C4-2B (cell line): ENCODE measurements around the gene SETBP1.

Source experiments
- H3K27ac ChIP-seq: fragments of 450-650 bp; 2 replicates; pipeline ENCODE4 v1.5.1; 2017
- ZFX ChIP-seq: fragments of 450-650 bp; IDR thresholded peaks from 2 replicates; pipeline ENCODE4 v1.6.1; 2017
- TF ChIP-seq, protein P1 (sequence below): fragments of 450-650 bp; conservative IDR thresholded peaks from 2 replicates; pipeline ENCODE4 v1.5.1; 2017; ENCODE audit warnings: mild to moderate bottlenecking

Gene SETBP1

DNA sequence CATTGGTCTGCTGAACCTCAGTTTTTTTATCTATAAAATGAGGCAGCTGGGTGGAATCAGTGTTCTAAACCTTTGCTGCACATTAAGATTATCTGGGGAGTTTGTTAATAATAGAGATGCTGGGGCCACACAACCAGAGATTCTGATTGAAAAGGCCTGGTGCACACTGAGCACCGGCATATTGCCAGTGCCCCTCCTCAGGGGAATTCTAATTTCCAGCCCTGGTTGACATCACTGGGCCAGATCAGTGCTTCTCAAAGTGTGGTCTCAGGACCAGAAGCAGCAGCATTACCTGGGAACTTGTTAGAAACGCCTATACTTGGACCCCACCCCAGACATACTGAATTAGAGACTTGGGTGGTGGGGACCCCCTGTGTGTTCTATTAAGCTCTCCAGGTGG lies 112.5 kb downstream of the SETBP1 start:
- TF ChIP-seq, protein P1, sequence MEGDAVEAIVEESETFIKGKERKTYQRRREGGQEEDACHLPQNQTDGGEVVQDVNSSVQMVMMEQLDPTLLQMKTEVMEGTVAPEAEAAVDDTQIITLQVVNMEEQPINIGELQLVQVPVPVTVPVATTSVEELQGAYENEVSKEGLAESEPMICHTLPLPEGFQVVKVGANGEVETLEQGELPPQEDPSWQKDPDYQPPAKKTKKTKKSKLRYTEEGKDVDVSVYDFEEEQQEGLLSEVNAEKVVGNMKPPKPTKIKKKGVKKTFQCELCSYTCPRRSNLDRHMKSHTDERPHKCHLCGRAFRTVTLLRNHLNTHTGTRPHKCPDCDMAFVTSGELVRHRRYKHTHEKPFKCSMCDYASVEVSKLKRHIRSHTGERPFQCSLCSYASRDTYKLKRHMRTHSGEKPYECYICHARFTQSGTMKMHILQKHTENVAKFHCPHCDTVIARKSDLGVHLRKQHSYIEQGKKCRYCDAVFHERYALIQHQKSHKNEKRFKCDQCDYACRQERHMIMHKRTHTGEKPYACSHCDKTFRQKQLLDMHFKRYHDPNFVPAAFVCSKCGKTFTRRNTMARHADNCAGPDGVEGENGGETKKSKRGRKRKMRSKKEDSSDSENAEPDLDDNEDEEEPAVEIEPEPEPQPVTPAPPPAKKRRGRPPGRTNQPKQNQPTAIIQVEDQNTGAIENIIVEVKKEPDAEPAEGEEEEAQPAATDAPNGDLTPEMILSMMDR: no peak
- no peak for TF ChIP-seq ZFX
- no peak overlapping the region for H3K27ac ChIP-seq

DNA sequence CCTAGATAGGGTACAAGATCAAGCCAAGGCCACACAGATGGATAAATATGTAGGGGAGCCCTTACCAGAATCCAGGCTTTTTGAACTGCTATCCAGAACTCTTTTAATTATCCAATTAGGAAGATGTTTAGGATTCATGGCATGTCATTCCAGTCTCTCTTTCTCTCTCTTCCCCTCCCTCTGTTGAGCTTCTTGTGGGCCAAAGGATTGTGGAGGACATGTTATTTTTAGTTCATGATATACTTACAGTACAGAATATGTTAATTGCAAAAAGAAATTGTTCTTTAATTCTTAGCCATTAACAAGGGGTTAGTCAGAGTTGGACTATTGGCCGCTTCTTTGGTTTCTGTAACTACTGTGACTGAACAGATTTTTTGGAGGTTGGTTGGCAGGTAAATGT lies 113.0 kb downstream of the SETBP1 start:
- H3K27ac ChIP-seq: no peak overlapping the region
- no peak for TF ChIP-seq ZFX
- TF ChIP-seq, protein P1: no peak

- no peak overlapping the region for H3K27ac ChIP-seq
- no peak for TF ChIP-seq ZFX
- TF ChIP-seq, protein P1: no peak
These were observed 114.6 kb downstream of the SETBP1 start for GRCh38 chr18:44795241-44795640.

- H3K27ac ChIP-seq: no peak overlapping the region
- TF ChIP-seq, protein P1: no peak
- no peak for TF ChIP-seq ZFX
These were observed 116.0 kb downstream of the SETBP1 start for GRCh38 chr18:44796429-44797428.

- H3K27ac ChIP-seq: no peak overlapping the region
- no peak for TF ChIP-seq ZFX
- TF ChIP-seq, protein P1: no peak
These were observed 117.9 kb downstream of the SETBP1 start for GRCh38 chr18:44798433-44799048.

DNA sequence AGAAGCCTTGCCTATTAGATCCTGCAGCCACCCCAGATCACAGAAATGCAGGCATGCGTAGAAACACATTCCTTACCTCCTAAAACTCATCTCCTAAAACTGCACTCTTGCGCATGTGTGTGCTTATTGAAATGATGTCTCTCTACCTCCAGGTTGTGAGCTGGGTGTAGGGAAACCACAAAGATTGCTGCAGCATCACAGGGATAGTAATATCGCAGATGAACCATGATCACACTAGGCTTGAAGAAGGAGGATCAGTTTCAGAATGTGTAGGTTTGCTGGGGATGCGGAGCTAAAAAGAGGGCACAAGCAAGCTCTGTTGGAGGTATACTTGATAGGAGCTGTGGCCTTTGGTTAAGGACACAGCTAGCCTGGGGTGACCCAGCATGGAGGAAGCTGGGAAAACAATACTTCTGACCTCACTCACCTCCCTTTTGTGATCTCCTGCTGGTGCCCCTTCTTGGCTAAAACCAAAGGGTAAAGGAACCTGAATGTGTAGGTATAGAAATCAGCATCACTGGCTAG lies 118.8 kb downstream of the SETBP1 start:
- no peak overlapping the region for H3K27ac ChIP-seq
- TF ChIP-seq, protein P1: no peak
- TF ChIP-seq ZFX: no peak
